H1 (cell line): ENCODE measurements around the gene ZNF513. TPM values are rescaled to one million over a fixed set of nuclear protein-coding genes. Genes with fewer than 3 reads are reported as not detected.

ENCODE experiments used
- PHF8 ChIP-seq: fragments of 200-600 bp; sonication (generic); conservative IDR thresholded peaks from 2 replicates; pipeline ENCODE4 v1.7.1; 2012; ENCODE audit warnings: low read depth, mild to moderate bottlenecking, inconsistent platforms, low read length, moderate library complexity
- YY1 ChIP-seq: IDR thresholded peaks from 2 replicates; pipeline ENCODE4 v1.6.1; 2011; ENCODE audit warnings: low read depth, mild to moderate bottlenecking, low read length
- polyA plus RNA-seq, 7 experiments: library from polyadenylated mRNA; depleted of rRNA in 3 of 7; stranded (reverse) in 5 of 7; unstranded in 2 of 7; fragments of >200 nt in 5 of 7; fragments of 200-250 nt in 2 of 7; gene quantifications; 1 replicate in 5 of 7; 2 replicates in 1 of 7; 4 replicates in 1 of 7; pipeline versions ENCODE4 v1.2.1 to v1.2.3, GENCODE V29; 2011 to 2013; ENCODE audit warnings: missing spikeins in 2 of 7, mixed read lengths in 2 of 7
- total RNA-seq: library from RNA; stranded (reverse); fragmentation: NEBNext Ultra II Directional; extraction: Animal tissue kit (Norgen Biotek cat#: 25700); gene quantifications from 2 replicates; pipeline ENCODE4 v1.2.1, GENCODE V29; 2021

Gene ZNF513
- total and polyA plus RNA-seq, 2 of the 8 experiments (the other 6 are each of a cell fraction or from before 2014, with no cell fraction given), result 17.3 to 29.5 TPM

DNA sequence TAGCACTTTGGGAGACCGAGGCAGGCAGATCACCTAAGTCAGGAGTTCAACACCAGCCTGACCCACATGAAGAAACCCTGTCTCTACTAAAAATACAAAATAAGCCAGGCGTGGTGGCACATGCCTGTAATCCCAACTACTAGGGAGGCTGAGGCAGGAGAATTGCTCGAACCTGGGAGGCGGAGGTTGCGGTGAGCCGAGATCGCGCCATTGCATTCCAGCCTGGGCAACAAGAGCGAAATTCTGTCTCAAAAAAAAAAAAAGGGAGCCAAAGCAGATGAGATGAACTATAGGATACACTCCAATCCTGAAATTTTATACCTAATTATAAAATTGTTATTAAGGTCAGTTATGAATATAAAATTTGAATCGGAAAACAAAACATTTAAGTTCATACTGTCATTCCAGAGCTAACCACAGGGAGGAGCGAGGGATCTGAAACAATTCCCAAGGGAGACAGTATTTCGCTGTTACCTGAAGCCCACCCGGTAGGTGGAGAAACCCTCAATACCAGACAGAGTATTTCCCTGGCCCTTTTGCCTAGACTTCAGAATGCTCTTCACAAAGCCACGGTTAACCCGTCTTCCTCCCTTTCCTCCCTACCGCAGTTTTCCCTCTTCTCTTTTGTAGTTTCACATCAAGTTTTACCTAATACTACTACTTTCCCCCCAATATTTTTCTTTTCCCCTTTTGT, 27.4 kb upstream of the ZNF513 start (continued):
- TF ChIP-seq PHF8 (no peak), YY1 (no peak)
- TF ChIP-seq, all 59 proteins: peak for 5
